GM23338 (cell line): ENCODE results near the gene MAP2K6. TPM values are rescaled to one million over a fixed set of nuclear protein-coding genes. Genes with fewer than 3 reads are reported as not detected.

Experiments
- ATAC-seq: fragments of 200-7000 bp; cut with Tn5 transposase; 3 replicates; pipeline ENCODE4 v1.9.1; 2020
- DNase-seq: peaks from one replicate; pipeline ENCODE4 v3.0.0-alpha.2; 2015; ENCODE audit warnings: low spot score
- H2AFZ ChIP-seq: fragments of 200-600 bp; sonication (generic); 2 replicates; pipeline ENCODE4 v1.8.0; 2016; ENCODE audit warnings: antibody characterized with exemption, mild to moderate bottlenecking, moderate library complexity
- H3F3A ChIP-seq: fragments of 200-600 bp; sonication (generic); replicated peaks from 2 replicates; pipeline ENCODE4 v1.8.0; 2017; ENCODE audit warnings: antibody characterized with exemption, mixed run types, low read depth
- H3K27ac ChIP-seq: fragments of 200-600 bp; sonication (generic); 2 replicates; pipeline ENCODE4 v1.6.1; 2016; ENCODE audit warnings: low read depth
- H3K27me3 ChIP-seq: fragments of 200-600 bp; sonication (generic); 2 replicates; pipeline ENCODE4 v1.8.0; 2016; ENCODE audit warnings: mild to moderate bottlenecking, mixed run types, moderate library complexity; ENCODE audit not compliant: insufficient read depth
- H3K36me3 ChIP-seq: fragments of 200-600 bp; sonication (generic); 2 replicates; pipeline ENCODE4 v1.8.0; 2016; ENCODE audit warnings: mild to moderate bottlenecking; ENCODE audit not compliant: insufficient read depth
- H3K4me1 ChIP-seq: fragments of 200-600 bp; sonication (generic); 2 replicates; pipeline ENCODE4 v1.8.0; 2016; ENCODE audit warnings: mild to moderate bottlenecking, moderate library complexity; ENCODE audit not compliant: insufficient read depth
- H3K4me2 ChIP-seq: fragments of 200-600 bp; sonication (generic); 2 replicates; pipeline ENCODE4 v1.7.1; 2017; ENCODE audit warnings: mixed run types
- H3K4me3 ChIP-seq: fragments of 200-600 bp; sonication (generic); 2 replicates; pipeline ENCODE4 v1.6.1; 2016; ENCODE audit warnings: mixed run types
- H3K79me2 ChIP-seq: fragments of 200-600 bp; sonication (generic); replicated peaks from 2 replicates; pipeline ENCODE4 v1.8.0; 2017; ENCODE audit warnings: mild to moderate bottlenecking; ENCODE audit not compliant: insufficient read depth
- H3K9me2 ChIP-seq: fragments of 200-600 bp; sonication (generic); 2 replicates; pipeline ENCODE4 v1.8.0; 2017; ENCODE audit not compliant: insufficient read depth
- H4K20me1 ChIP-seq: fragments of 200-600 bp; sonication (generic); replicated peaks from 2 replicates; pipeline ENCODE4 v1.8.0; 2017; ENCODE audit warnings: mild to moderate bottlenecking; ENCODE audit not compliant: insufficient read depth
- H3K27ac Mint-ChIP-seq: 2 replicates; pipeline ENCODE4 v1.8.0; 2020; ENCODE audit warnings: inconsistent platforms, mild to moderate bottlenecking, moderate library complexity, mixed read lengths
- H3K27me3 Mint-ChIP-seq: 3 replicates; pipeline ENCODE4 v1.8.0; 2022; ENCODE audit warnings: low read depth, mild to moderate bottlenecking, moderate library complexity, mixed read lengths, inconsistent platforms; ENCODE audit not compliant: insufficient read depth, poor library complexity
- H3K36me3 Mint-ChIP-seq: 3 replicates; pipeline ENCODE4 v1.8.0; 2021; ENCODE audit warnings: low read depth, mild to moderate bottlenecking, inconsistent platforms, moderate library complexity, mixed read lengths
- H3K4me1 Mint-ChIP-seq: 3 replicates; pipeline ENCODE4 v1.8.0; 2020; ENCODE audit warnings: mild to moderate bottlenecking, inconsistent platforms, mixed read lengths
- H3K4me3 Mint-ChIP-seq: 3 replicates; pipeline ENCODE4 v1.8.0; 2021; ENCODE audit warnings: moderate library complexity, mild to moderate bottlenecking, inconsistent platforms, mixed read lengths
- H3K9me3 Mint-ChIP-seq: 3 replicates; pipeline ENCODE4 v1.8.0; 2020; ENCODE audit warnings: moderate library complexity, mild to moderate bottlenecking, inconsistent platforms, mixed read lengths
- CREB1 ChIP-seq: fragments of 250-450 bp; sonication (Bioruptor Pico); IDR thresholded peaks from 2 replicates; pipeline ENCODE4 v1.5.0; 2020; ENCODE audit warnings: low read depth, mild to moderate bottlenecking, moderate library complexity
- EZH2 ChIP-seq: fragments of 200-600 bp; sonication (generic); IDR thresholded peaks from one replicate; pipeline ENCODE4 v1.8.0; 2017; ENCODE audit warnings: antibody characterized with exemption, mild to moderate bottlenecking, low read depth; ENCODE audit not compliant: unreplicated experiment
- JUNB ChIP-seq: IDR thresholded peaks from one replicate; pipeline ENCODE4 v1.6.1; 2016; ENCODE audit warnings: antibody characterized with exemption; ENCODE audit not compliant: unreplicated experiment
- NANOG ChIP-seq: IDR thresholded peaks from 2 replicates; pipeline ENCODE4 v1.6.1; 2016; ENCODE audit warnings: antibody characterized with exemption, borderline replicate concordance
- STAT1 ChIP-seq: IDR thresholded peaks from one replicate; pipeline ENCODE4 v1.6.1; 2016; ENCODE audit warnings: antibody characterized with exemption; ENCODE audit not compliant: unreplicated experiment
- ZNF114 ChIP-seq: fragments of 250-450 bp; sonication (Bioruptor Pico); IDR thresholded peaks from 2 replicates; pipeline ENCODE4 v1.5.0; 2020; ENCODE audit warnings: mild to moderate bottlenecking, moderate library complexity
- ZNF331 ChIP-seq: fragments of 250-450 bp; sonication (Bioruptor Pico); IDR thresholded peaks from 2 replicates; pipeline ENCODE4 v1.5.0; 2020; ENCODE audit warnings: low read depth, mild to moderate bottlenecking, moderate library complexity
- polyA plus RNA-seq: library from polyadenylated mRNA; unstranded; fragments of >200 nt; fragmentation: Nextera tagmentation; extraction: Ambion mirVana; gene quantifications from 2 replicates; pipeline ENCODE4 v1.2.1, GENCODE V29; 2016
- total RNA-seq: library from RNA; depleted of rRNA; stranded (reverse); fragments of >200 nt; shearing (Covaris generic); gene quantifications from 2 replicates; pipeline ENCODE4 v1.2.3, GENCODE V29; 2014
- TF ChIP-seq, protein P1 (sequence below): fragments of 250-450 bp; sonication (Bioruptor Pico); IDR thresholded peaks from 2 replicates; pipeline ENCODE4 v1.5.0; 2020; ENCODE audit warnings: mild to moderate bottlenecking, moderate library complexity

Gene MAP2K6
- total and polyA plus RNA-seq, 2 experiments from 2014 or later = 26.3 to 31.1 TPM

DNA sequence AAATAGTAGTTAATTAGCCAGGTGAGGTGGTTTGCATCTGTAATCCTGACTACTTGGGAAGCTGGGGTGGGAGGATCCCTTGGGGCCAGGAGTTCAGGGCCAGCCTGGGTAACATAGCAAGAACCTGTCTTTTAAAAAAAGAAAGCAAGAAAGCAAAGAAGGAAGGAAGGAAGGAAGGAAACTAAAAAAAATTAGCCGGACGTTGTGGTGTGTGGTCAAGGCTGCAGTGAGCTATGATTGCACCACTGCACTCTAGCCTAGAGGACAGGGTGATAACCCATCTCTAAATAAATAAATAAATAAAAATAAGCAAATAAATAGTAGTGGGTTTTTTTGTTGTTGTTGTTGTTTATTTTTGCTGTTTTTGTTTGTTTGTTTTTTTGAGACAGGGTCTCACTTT is 39.3 kb upstream of the MAP2K6 start:
- Mint-ChIP-seq H3K9me3 (no peaks in the 10 kb centered on the region), H3K4me3 (no peak overlapping the region), H3K36me3 (no peaks in the 10 kb centered on the region), H3K27ac (no peak overlapping the region), H3K27me3 (no peaks in the 10 kb centered on the region), H3K4me1 (peaks cover 9% of the 10 kb centered on the region; the same call in 2 of the 3 replicates)
- Histone ChIP-seq H3K4me2 (no peak overlapping the region), H4K20me1 (no peaks in the 10 kb centered on the region), H3K27ac (no peak overlapping the region), H3K9me2 (no peaks in the 10 kb centered on the region), H3K36me3 (no peaks in the 10 kb centered on the region), H2AFZ (no peak overlapping the region), H3F3A (no peaks in the 10 kb centered on the region), H3K4me3 (no peak overlapping the region), H3K79me2 (no peaks in the 10 kb centered on the region), H3K27me3 (no peaks in the 10 kb centered on the region), H3K4me1 (peaks cover 11% of the 10 kb centered on the region)
- ATAC-seq (no peak), DNase-seq (no peak)
- TF ChIP-seq, protein P1, sequence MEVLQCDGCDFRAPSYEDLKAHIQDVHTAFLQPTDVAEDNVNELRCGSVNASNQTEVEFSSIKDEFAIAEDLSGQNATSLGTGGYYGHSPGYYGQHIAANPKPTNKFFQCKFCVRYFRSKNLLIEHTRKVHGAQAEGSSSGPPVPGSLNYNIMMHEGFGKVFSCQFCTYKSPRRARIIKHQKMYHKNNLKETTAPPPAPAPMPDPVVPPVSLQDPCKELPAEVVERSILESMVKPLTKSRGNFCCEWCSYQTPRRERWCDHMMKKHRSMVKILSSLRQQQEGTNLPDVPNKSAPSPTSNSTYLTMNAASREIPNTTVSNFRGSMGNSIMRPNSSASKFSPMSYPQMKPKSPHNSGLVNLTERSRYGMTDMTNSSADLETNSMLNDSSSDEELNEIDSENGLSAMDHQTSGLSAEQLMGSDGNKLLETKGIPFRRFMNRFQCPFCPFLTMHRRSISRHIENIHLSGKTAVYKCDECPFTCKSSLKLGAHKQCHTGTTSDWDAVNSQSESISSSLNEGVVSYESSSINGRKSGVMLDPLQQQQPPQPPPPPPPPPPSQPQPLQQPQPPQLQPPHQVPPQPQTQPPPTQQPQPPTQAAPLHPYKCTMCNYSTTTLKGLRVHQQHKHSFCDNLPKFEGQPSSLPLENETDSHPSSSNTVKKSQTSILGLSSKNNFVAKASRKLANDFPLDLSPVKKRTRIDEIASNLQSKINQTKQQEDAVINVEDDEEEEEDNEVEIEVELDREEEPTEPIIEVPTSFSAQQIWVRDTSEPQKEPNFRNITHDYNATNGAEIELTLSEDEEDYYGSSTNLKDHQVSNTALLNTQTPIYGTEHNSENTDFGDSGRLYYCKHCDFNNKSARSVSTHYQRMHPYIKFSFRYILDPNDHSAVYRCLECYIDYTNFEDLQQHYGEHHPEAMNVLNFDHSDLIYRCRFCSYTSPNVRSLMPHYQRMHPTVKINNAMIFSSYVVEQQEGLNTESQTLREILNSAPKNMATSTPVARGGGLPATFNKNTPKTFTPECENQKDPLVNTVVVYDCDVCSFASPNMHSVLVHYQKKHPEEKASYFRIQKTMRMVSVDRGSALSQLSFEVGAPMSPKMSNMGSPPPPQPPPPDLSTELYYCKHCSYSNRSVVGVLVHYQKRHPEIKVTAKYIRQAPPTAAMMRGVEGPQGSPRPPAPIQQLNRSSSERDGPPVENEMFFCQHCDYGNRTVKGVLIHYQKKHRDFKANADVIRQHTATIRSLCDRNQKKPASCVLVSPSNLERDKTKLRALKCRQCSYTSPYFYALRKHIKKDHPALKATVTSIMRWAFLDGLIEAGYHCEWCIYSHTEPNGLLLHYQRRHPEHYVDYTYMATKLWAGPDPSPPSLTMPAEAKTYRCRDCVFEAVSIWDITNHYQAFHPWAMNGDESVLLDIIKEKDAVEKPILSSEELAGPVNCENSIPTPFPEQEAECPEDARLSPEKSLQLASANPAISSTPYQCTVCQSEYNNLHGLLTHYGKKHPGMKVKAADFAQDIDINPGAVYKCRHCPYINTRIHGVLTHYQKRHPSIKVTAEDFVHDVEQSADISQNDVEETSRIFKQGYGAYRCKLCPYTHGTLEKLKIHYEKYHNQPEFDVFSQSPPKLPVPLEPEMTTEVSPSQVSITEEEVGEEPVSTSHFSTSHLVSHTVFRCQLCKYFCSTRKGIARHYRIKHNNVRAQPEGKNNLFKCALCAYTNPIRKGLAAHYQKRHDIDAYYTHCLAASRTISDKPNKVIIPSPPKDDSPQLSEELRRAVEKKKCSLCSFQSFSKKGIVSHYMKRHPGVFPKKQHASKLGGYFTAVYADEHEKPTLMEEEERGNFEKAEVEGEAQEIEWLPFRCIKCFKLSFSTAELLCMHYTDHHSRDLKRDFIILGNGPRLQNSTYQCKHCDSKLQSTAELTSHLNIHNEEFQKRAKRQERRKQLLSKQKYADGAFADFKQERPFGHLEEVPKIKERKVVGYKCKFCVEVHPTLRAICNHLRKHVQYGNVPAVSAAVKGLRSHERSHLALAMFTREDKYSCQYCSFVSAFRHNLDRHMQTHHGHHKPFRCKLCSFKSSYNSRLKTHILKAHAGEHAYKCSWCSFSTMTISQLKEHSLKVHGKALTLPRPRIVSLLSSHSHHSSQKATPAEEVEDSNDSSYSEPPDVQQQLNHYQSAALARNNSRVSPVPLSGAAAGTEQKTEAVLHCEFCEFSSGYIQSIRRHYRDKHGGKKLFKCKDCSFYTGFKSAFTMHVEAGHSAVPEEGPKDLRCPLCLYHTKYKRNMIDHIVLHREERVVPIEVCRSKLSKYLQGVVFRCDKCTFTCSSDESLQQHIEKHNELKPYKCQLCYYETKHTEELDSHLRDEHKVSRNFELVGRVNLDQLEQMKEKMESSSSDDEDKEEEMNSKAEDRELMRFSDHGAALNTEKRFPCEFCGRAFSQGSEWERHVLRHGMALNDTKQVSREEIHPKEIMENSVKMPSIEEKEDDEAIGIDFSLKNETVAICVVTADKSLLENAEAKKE = no peak
- no peak for TF ChIP-seq EZH2
- no peak for TF ChIP-seq STAT1
- TF ChIP-seq CREB1 (CRISPR knock-in tag) = no peak
- TF ChIP-seq ZNF331 = no peak
- TF ChIP-seq JUNB = no peak
- no peak for TF ChIP-seq ZNF114 (CRISPR knock-in tag)
- no peak for TF ChIP-seq NANOG
